Pulmonary artery endothelial cell (primary cell): Measurements from ENCODE around the gene CTIF. TPM values are rescaled to one million over a fixed set of nuclear protein-coding genes. Genes with fewer than 3 reads are reported as not detected.
A peak's percentile ranks its signal among the peaks of the same experiment; 100 is the strongest.
"Not testable (repeated sequence)": the region's sequence is repeated elsewhere in the genome, so short reads cannot be mapped to it uniquely, and the experiment has no call there.

ENCODE experiments used
- DNase-seq: peaks from one replicate; pipeline ENCODE4 v3.0.0-alpha.2; 2011; ENCODE audit warnings: low read depth, low spot score
- total RNA-seq: library from RNA; depleted of rRNA; stranded (reverse); fragments of >200 nt; gene quantifications from 2 replicates; pipeline ENCODE4 v1.2.3, GENCODE V29; 2014

The CTIF gene
- total RNA-seq: 15.2 and 17.7 TPM in 2 replicates

- DNase-seq: peak; percentile 91
These were observed at the start of gene CTIF for GRCh38 chr18:48538531-48539405. Gene CTIF, plus strand, starts transcription at chr18:48539031. Its CDS starts 80,535 bp downstream, at chr18:48619566.

GRCh38 chr18:48490641-48491293, 48.1 kb upstream of the CTIF start:
- DNase-seq: no peak

- DNase-seq: no peak
These were observed 46.0 kb upstream of the CTIF start for GRCh38 chr18:48492880-48493279.

- DNase-seq: no peak
These were observed 45.2 kb upstream of the CTIF start for GRCh38 chr18:48493434-48494230.

GRCh38 chr18:48497863-48498262, 41.0 kb upstream of the CTIF start:
- no peak for DNase-seq

GRCh38 chr18:48500517-48500916, 38.3 kb upstream of the CTIF start:
- DNase-seq: no peak

- DNase-seq: no peak
These were observed 35.9 kb upstream of the CTIF start for GRCh38 chr18:48502906-48503305.

GRCh38 chr18:48504819-48505218, 34.0 kb upstream of the CTIF start:
- no peak for DNase-seq

- not testable (repeated sequence) for DNase-seq
These were observed 31.8 kb upstream of the CTIF start for GRCh38 chr18:48506983-48507568.

- not testable (repeated sequence) for DNase-seq
These were observed 26.3 kb upstream of the CTIF start for GRCh38 chr18:48512498-48512897.

- DNase-seq: no peak
These were observed 24.0 kb upstream of the CTIF start for GRCh38 chr18:48514786-48515185.

GRCh38 chr18:48517048-48517447, 21.8 kb upstream of the CTIF start:
- no peak for DNase-seq

- DNase-seq: no peak
These were observed 19.3 kb upstream of the CTIF start for GRCh38 chr18:48519431-48520100.

GRCh38 chr18:48521723-48522122, 17.1 kb upstream of the CTIF start:
- DNase-seq: no peak

GRCh38 chr18:48525671-48526070, 13.2 kb upstream of the CTIF start:
- DNase-seq: no peak

- DNase-seq: no peak
These were observed 11.4 kb upstream of the CTIF start for GRCh38 chr18:48527461-48527860.

GRCh38 chr18:48528861-48529260, 10.0 kb upstream of the CTIF start:
- DNase-seq: no peak

GRCh38 chr18:48529796-48530195, 9.0 kb upstream of the CTIF start:
- DNase-seq: no peak

GRCh38 chr18:48530399-48531081, 8.3 kb upstream of the CTIF start:
- DNase-seq: no peak

GRCh38 chr18:48531082-48531403, 7.8 kb upstream of the CTIF start:
- no peak for DNase-seq

- no peak for DNase-seq
These were observed 6.9 kb upstream of the CTIF start for GRCh38 chr18:48531908-48532307.
